IPS-18c (cell line): Measurements from ENCODE around the gene HSCB.
A peak's percentile ranks its signal among the peaks of the same experiment; 100 is the strongest.
"Not testable (repeated sequence)": the region's sequence is repeated elsewhere in the genome, so short reads cannot be mapped to it uniquely, and the experiment has no call there.

Experiments
- H3K4me3 ChIP-seq: 2 replicates; pipeline ENCODE4 v1.7.0; 2013; ENCODE audit warnings: low read depth, mild to moderate bottlenecking, low read length, moderate library complexity; ENCODE audit not compliant: insufficient read depth
- H3K9me3 ChIP-seq: one replicate; pipeline ENCODE4 v1.6.1; 2013; ENCODE audit warnings: mild to moderate bottlenecking, low read length, moderate library complexity; ENCODE audit not compliant: control insufficient read depth, insufficient read depth

The HSCB gene, protein sequence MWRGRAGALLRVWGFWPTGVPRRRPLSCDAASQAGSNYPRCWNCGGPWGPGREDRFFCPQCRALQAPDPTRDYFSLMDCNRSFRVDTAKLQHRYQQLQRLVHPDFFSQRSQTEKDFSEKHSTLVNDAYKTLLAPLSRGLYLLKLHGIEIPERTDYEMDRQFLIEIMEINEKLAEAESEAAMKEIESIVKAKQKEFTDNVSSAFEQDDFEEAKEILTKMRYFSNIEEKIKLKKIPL

DNA sequence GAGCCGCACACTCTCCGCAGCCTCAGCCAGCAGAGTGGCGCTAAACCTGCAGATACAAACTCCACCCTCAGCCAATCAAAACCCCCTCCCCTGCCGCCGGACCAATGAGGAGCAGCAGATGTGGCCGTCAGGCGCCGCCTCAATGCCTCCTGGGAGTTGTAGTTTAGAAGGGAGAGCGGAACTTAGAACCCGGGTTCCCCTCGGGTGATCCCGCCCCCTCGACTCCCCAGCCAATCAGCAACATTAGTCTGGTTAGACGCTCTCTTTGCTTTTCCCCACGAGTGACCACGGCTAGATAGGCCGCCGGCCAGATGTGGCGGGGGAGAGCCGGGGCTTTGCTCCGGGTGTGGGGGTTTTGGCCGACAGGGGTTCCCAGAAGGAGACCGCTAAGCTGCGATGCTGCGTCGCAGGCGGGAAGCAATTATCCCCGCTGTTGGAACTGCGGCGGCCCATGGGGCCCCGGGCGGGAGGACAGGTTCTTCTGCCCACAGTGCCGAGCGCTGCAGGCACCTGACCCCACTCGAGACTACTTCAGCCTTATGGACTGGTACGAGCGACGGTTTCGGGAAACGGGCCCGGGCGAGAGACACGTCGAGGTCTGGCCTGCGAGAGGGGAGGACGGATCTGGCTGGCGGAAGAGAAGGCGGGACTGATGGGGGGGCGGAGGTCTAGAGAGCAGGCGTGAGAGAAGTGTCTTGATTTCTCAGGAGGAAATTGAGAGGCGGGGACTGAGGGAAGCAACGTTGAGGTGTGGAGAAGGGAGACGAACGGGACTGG lies at the start of gene HSCB, which contains the start of gene CHEK2:
Gene HSCB, plus strand, starts transcription at position 255 of the 777 bp plus-strand sequence. Its CDS starts 57 bp downstream, at position 312.
Gene CHEK2, minus strand, starts transcription at position 36 of the 777 bp plus-strand sequence. CDS start 7,099 bp downstream, outside the sequence.
- no peaks in the 10 kb centered on the region for H3K9me3 ChIP-seq
- H3K4me3 ChIP-seq = peak within 1 kb of the TSS; percentile 100

DNA sequence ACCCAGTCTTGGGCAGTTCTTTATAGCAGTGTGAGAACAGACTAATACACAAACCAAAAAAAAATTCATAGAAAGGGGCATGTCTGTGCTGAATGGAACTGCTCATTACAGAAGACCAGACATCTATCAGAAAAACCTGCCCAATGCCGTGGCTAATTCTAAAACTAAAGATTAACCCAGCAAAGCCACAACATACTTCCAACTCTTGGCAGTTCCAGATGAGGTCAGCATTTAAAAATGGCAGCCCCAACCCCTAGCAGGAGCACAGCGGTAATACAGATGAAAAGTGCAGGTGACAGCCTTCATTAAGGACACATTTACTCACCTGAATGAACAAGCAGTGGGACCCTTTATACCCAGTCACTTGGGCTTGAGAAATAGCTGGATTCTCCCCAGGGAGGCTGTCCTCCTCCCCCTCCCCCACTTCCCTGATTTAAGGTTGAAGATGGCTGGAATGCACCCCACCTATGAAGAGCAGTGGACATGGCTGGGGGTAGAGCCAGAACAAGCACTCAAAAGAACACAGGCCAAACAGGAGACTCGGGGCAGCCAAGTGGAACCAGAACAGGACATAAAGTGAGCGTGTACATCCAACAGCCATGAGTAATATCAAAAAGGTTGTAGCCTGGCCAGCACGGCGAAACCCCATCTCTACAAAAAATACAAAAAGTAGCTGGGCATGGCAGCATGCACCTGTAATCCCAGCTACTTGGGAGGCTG lies 48.6 kb upstream of the HSCB start:
- not testable (repeated sequence) for H3K4me3 ChIP-seq

DNA sequence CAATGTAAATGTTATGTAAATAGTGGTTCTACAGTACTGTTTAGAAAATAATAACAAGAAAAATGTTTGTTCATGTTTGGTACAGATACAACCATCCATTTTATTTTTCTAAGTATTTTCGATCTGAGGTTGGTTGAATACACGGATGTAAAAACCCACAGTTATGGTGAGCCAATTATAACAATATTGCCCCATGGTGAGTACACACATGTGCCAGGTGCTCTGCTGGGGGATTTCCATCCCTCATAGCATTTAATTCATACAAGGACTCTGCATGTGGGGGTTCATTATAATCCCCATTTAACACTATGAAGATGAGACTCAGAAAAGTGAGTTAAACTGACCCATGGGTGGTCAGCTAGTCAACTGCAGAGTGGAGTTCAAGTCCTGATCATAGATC lies 38.9 kb upstream of the HSCB start:
- no peak overlapping the region for H3K4me3 ChIP-seq
- H3K9me3 ChIP-seq = no peaks in the 10 kb centered on the region

More for the DNA sequence above, 48.6 kb upstream of the HSCB start:
- H3K9me3 ChIP-seq = not testable (repeated sequence)

DNA sequence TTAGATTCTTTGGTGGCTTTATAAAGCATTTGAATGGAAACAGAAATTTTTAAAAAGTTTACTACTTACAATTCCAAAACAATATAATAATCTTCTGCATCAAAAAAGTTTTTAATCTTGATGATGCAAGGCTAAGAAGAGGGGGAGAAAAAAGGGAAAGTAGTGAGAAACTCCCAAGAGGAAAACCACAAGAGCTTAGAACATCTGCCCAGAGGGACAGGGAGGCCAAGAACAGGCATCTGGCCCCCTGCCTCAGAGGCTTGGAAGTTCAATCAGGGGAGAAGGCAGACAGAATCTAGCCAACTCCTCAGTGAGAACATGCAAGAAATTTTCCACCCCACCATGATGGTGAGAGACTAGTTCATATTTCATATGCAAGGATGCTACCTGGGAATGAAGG lies 38.4 kb upstream of the HSCB start:
- no peaks in the 10 kb centered on the region for H3K9me3 ChIP-seq
- no peak overlapping the region for H3K4me3 ChIP-seq

DNA sequence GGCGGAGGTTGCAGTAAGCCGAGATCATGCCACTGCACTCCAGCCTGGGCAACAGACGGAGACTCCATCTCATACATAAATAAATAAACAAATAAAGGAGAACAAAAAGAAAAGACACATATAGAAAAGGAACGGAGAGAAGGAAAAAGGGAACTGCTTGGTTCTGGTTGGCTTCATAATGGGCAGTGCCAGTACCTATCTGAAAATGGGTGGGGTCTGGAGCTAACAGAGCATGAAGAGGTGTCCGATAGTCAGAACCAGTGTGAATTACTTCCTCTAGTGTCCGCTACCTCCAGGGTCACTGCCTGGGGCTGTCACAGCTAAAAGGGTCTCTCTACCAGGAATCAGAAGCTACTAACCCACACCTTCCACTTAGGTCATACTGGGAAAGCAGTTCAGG lies 35.0 kb upstream of the HSCB start:
- no peak overlapping the region for H3K4me3 ChIP-seq
- H3K9me3 ChIP-seq = no peaks in the 10 kb centered on the region

DNA sequence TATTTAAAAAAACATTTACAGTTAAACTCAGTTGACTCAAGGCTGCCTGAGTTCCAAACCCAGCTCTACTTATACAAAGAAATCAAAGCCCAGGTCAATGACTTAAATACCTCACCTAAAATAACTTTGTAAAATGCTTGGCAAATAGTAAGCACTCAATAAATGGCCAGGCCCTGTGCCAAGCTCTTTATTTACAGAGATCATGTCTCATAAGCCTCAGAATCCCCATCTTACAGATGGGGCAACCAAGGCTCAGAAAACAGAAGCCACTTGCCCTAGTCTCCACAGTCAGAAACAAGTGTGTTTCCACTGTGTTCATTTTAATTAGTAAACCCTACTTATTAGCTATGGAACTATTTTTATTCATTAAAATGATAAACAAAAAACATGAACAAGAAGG lies 31.7 kb upstream of the HSCB start:
- no peaks in the 10 kb centered on the region for H3K9me3 ChIP-seq
- no peak overlapping the region for H3K4me3 ChIP-seq

DNA sequence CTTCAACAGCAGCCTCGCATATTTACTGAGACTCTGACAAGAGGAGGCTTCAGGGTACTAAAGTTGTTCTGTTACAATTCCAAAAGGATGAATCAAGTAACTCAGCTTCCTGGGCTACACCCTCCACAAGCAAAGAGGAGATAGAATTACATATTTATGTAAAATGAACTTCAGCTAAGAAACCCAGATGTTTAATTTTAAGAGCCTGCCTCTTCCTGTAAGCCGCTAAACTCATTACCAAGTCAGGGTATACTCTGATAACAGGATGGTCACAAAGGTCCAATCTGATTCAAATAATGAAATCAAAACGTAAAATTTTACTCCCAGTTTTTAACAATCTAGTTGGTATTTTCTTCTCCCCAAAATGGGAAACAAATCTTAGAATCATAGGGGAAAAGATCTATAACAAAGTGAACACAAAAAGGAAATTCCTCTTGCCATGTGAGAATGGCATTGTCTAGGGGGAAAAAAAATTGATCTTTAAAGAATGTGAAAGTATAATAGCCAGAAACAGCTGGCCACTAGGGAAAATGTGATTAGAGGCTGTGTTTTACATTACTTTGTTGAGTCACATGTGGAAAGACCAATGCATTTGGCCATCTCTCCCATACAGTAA lies 31.2 kb upstream of the HSCB start:
- no peaks in the 10 kb centered on the region for H3K9me3 ChIP-seq
- no peak overlapping the region for H3K4me3 ChIP-seq

DNA sequence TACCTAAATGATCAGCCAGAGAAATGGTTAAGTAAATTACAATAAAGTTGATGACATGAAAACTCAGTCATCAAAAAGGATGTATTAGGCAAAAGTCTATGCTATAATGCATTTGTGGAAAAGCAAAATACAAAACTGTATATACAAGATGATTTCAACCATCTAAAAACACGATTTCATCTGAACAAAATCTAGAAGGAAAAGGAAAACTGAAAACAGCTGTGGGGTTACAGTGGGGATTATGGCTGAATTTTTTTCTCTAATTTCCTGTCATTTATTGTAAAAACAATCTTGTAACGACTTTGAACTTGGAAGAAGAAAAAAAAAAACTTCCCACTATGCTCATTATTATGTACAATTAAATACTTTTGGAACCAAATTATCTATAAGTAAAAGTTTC lies 30.5 kb upstream of the HSCB start:
- H3K4me3 ChIP-seq = no peak overlapping the region
- no peaks in the 10 kb centered on the region for H3K9me3 ChIP-seq

DNA sequence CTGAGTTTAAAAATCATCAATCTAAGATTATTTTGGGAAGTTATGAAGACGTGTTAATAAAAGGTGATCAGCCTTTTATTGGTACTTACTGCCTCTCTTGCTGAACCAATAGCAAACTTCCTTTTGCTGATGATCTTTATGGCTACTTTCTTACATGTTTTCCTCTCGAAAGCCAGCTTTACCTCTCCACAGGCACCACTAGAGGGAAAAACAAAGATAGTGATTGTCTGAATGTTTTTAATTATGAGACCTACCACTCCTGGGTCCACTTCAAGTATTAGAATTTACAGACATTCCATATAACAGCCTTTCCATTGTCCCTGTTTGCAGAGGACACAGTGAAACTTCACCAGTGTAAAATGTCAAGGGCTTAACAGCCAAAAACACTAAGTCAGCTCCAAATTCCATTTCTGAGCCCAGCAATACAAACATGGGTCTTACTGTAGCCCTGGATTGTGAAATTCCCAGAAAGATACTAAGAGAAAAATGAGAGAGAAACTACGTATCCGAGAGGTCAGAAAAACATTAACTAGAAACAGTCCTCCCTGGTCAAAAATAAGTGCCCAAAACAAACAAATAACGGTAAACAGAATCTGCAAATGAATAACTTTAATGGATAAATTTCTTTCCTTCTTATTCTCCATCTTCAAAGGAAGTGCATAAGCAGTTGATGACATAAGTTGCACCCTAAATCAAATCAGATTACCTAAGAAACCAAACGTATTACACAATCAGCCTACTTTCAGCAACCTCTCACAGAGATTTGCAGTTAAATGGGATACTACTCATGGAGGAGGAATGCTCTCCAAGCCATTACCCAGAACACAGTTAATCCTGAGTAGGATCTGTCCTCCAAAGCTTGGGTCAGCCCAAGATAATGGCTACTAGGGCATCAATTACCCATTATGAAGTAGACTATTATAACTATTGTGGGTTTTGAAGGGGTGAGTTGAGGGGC lies 29.7 kb upstream of the HSCB start:
- no peak overlapping the region for H3K4me3 ChIP-seq
- no peaks in the 10 kb centered on the region for H3K9me3 ChIP-seq

DNA sequence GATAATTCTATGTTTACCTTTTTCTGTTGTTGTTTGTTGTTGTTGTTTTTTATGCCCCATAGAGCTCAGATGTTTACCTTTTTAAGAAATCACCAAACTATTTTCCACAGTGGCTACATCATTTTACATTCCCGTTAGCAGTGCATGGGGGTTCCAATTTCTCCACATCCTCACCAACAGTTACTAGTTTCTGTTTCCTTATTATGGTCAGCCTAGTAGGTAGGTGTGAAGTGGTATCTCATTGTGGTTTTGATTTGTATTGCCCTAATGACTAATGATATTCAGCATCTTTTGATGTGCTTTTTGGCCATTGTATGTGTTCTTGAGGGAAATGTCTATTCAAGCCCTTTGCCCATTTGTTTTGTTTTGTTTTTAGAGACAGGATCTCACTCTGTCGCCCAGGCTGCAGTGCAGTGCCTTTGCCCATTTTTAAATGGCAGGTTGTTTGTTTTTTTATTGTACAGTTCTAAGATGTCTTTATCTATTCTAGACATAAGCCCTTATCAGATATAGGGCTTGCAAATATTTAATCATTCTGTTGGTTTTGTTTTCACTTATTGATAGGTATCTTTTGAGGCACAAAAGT lies 27.7 kb upstream of the HSCB start:
- no peaks in the 10 kb centered on the region for H3K9me3 ChIP-seq

DNA sequence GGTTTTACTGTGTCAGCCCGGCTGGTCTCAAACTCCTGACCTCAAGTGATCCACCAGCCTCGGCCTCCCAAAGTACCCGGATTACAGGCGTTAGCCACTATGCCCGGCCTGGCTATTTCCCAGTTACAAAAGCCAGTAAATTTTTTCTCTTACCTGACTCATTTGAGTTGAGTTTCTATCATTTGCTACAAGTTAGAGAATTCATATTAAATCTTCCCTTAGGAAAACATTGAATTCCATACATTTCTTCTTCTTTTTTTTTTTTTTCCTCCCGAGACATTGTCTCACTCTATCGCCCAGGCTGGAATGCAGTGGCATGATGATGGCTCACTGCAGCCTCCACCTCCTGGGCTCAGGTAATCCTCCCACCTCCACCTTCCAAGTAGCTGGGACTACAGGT lies 26.2 kb upstream of the HSCB start:
- Histone ChIP-seq H3K4me3 (no peak overlapping the region), H3K9me3 (no peaks in the 10 kb centered on the region)

More for the DNA sequence above, 27.7 kb upstream of the HSCB start:
- H3K4me3 ChIP-seq = no peak overlapping the region

DNA sequence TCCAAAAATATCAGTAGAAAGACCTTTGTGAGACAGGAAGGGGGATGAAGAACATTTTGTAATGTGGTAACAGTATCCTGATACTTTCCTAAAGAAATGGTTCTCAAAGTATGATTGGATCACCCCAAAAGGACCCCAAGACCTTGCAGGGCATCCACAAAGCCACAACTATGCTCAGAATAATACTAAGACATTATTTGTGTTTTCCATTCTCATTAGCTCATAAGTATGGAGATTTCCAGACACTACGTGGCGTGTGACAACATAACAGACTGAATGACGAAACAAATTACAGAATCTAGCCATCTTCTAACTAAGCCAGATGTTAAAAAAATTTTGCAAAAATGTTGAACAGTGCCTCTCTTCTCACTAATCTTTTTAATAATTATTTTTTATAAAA lies 25.2 kb upstream of the HSCB start:
- H3K9me3 ChIP-seq = no peaks in the 10 kb centered on the region
- no peak overlapping the region for H3K4me3 ChIP-seq

DNA sequence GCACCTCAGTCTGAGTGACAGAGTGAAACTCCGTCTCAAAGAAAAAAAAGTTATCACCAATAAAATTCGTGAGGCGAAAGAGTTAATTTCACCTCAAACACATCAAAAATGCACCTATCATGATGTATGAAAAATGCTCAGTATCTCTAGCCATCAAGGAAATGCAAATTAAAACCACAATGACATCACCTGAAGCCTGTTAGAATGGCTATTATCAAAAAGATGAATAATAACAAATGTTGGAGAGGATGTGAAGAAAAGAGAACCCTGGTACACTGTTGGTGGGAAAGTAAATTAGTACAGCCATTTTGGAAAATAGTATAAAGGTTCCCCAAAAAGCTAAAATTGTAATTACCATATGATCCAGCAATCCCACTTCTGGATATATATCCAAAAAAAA lies 23.8 kb upstream of the HSCB start:
- Histone ChIP-seq H3K4me3 (no peak overlapping the region), H3K9me3 (no peaks in the 10 kb centered on the region)

DNA sequence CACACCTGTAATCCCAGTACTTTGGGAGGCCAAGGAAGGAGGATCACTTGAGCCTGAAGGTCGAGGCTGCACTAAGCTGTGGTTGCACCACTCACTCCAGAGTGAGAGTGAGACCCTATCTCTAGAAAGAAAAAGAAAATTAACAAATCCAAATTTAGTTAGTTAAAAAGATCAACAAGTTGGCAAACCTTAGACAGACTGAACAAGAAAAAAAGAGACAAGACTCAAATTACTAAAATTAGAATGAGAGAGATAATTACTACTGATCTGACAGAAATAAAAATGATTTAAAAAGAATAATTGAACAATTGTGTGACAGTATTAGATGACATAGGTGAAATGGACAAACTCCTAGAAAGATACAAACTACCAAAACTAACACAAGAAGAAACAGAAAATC lies 13.8 kb upstream of the HSCB start:
- H3K4me3 ChIP-seq = no peak overlapping the region
- no peaks in the 10 kb centered on the region for H3K9me3 ChIP-seq

DNA sequence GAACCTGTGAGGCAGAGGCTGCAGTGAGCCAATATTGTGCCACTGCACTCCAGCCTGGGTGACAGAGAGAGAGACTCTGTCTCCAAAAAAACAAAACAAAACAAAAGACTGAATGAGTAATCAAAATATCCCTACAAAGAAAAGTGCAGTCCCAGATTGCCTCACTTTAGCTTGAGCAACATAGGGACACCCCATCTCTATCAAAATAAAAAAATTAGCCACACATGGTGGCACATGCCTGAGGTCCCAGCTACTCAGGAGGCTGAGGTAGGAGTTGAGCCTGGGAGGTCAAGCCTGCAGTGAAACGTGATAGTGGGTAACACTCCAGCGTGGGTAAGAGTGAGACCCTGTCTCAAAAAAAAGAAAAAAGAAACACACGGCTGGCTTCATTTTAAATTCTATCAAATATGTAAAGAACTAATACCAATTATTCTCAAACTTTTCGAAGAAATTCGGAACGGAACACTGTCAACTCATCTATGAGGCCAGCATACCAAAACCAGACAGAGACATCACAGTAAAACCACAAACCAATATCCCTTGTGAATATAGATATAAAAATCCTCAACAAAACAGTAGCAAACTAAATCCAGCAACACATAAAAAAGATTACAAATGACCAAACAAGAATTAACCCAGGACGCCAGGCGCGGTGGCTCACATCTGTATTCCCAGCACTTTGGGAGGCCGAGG lies 13.1 kb upstream of the HSCB start:
- Histone ChIP-seq H3K4me3 (no peak overlapping the region), H3K9me3 (no peaks in the 10 kb centered on the region)

DNA sequence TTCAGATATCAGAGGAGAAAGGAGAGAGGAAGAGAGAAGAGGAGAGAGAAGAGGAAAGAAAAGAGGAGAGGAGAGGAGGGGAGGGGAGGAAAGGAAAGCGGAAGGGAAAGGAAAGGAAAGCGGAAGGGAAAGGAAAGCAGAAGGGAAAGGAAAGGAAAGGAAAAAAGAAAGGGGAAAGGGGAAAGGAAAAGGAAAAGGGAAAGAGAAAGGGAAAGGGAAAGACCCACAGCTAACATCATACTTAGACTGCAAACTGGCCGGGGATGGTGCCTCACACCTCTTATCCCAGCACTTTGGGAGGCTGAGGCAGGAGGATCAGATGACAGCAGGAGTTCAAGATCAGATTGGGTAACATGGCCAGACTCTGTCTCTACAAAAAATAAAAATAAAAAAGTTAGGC lies 11.7 kb upstream of the HSCB start:
- no peak overlapping the region for H3K4me3 ChIP-seq
- H3K9me3 ChIP-seq = no peaks in the 10 kb centered on the region
